HG03175 (cell line): ENCODE data around the gene STUM.

Source experiments
- ATAC-seq: cut with Tn5 transposase; IDR thresholded peaks from one replicate; pipeline ENCODE4 v1.9.1; 2021; ENCODE audit warnings: mild to moderate bottlenecking, moderate library complexity; ENCODE audit not compliant: unreplicated experiment

Gene STUM

DNA sequence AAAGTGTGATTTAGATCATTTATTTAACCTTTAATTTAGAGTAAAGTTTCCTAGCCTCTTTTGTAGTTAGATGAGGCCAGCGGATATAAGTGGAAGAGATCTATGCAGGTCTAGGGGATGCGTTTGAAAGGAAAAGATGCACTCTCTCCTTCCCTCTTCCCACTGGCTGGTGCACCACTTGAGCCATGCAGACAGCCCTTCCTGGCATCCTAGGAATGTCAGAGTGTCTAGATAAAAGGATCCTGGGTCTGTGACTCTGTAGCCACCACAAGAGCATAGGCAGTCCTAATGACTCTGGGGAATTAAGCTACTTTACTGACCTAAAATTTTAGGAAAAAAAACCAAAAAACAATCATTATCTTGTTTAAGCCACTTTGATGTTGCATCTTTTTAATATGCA lies 16.0 kb upstream of the STUM start:
- no peak for ATAC-seq

GRCh38 chr1:226533220-226533619 lies 15.3 kb upstream of the STUM start:
- no peak for ATAC-seq

DNA sequence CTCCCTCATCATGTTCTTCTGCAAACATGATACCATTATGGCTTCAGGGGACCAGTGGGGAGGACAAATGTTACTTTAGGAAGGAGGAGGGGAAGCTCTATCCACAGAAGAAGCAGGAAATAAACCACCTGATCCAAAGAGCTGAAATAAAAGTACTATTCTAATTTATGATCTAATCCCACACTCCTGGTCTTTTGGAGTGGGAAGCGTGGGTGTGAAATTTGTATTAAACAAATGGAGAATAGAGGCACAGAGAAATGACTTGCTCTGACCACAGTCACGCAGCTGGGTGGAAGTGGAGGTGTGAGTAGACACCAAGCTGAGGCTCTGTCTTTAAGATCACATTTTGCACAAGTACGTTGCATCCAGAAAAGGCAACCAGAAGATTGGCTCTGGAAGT lies 14.5 kb upstream of the STUM start:
- no peak for ATAC-seq

- no peak for ATAC-seq
Measured at GRCh38 chr1:226534645-226535044, 13.9 kb upstream of the STUM start.

DNA sequence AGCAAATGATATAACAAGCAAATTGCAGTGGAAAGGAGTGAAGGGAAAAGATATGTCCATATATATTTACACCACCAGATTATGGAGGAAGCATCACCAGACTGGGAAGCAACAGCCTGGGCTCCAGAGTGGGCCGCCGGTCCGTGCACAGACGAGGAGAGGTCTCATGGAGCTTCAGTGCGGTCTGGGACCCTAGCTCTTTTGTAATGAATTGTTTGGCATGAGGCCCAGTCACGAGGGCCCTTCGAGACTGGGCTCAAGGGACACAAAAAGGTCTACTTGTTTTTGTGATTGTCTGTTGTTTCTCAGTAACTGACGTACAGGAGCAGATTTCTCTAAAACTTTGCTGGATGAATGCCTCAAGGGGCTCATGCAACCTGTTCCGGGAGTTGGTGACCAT lies 12.9 kb upstream of the STUM start:
- no peak for ATAC-seq

DNA sequence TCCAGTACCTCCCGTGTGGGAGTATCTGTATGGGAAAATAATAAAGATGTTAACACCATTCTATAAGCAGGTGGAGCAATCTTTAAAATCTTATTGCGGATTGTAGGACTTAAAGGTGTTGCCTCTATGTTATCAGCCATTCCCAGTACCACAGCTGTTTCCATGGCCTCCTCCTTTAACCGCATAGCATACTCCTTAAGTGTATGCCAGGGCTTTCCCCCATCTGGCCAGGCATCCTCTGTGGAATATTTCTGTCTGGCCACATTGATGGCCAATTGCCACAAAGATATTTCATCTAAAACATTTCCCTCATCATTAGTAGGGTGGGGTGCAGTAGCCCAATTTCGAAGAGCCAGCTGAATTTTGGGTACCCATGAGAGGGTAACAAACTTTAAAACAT lies 7.3 kb upstream of the STUM start:
- no peak for ATAC-seq

GRCh38 chr1:226541631-226542622 lies 6.6 kb upstream of the STUM start:
- ATAC-seq = no peak

GRCh38 chr1:226542623-226543103 lies 5.9 kb upstream of the STUM start:
- ATAC-seq = no peak

GRCh38 chr1:226545836-226546596 lies 2.5 kb upstream of the STUM start:
- ATAC-seq = no peak

DNA sequence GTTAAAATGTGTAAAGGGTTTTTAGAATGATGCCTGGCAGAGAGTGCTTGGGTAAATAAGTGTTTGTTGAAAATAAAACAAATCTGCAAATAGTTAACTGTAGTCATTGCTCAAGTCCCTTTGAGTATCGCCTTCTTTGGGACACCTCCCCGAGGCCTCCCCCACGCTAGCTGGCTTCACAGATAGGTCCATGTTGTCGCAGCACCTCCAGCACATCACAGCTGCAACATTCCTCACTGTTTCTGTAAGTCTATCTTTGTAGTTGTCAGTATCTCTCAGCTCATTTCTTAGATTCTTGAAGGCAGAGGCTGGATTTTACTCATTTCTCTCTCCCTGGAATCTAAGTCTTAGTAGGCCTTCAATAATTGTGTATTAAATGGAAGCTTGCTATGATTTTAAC lies 1.6 kb upstream of the STUM start:
- no peak for ATAC-seq

DNA sequence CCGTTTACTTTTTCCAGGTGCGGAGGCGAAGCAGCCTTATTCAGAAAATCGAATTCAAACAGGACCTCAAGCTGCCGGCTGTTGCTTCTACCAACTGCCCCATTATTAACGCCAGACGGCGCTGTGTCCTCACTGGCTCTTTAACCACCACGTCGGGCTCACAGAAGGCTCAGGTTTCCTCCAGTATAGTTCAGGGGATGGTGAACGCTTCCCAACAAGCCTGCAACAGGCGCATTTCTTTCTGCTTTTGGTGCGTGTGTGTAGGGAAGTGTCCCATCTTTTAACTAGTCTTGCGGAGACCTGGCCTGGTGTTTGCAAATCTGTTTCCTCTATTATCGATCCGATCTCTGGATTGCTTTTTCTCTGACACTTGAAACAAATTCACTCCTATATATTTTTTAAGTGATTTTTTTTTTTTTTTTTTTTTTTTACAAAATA lies 791 bp upstream of the STUM start:
- peak; percentile 68 for ATAC-seq

DNA sequence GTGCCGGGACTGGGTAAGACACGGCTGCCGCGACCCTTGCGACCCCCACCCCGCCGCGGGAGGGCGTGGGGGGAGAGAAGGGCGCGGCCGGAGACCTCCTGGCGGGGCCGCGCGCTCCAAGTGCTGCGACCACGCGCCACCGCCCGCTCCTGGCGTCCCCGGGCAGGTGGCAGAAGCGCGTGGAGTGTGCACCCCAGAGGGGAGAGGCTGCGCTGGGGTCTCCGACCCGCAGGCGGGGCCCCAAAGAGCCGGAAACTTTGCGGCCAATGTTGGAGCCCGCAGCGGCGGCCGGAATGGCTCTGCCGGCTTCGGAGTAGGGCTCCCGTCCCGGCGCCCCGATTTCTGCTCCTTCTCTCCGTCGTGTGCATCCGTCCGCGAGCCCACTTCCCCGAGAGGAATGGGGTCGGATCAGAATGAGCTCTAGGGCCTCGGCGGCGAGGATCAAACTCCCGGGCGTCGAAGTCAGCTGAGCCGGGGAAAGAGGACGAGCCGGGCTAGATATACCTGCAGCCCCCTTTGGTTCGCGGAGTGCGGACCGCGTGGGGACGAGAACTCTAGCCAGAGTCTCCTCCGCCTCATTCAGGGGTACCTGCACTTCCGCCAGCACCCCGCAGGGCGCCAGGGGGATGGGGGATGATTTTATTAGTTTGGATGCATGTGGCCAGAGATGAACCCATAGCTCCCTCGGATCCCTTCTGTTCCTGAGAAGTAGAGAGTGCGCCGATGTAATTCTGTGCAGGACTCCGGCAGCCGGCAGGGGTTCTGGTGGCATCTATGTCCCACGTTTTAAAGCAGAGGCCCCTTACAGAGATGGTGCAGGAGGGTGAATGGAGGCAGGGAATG lies 751 bp downstream of the STUM start:
- no peak for ATAC-seq

GRCh38 chr1:226549937-226550671 lies 1.5 kb downstream of the STUM start:
- no peak for ATAC-seq

DNA sequence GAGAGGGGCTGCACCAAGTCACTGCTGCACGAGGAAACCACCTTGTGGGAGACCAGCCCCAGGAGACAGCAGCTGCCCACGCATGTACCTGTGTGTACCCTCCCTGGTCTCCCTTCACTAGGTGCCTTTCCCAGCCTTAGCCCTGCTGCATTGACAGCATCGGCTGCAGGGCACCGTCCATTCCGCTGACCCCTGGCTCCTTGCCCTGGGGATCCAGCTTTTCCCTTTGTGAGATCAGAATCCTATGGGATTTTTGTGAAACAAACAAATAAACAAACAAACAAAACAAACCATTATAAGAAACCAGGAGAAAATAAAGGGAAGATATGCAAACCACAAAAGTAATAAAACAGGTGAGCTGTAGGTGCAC lies 2.1 kb downstream of the STUM start:
- no peak for ATAC-seq

- ATAC-seq = no peak
Measured at GRCh38 chr1:226551299-226551698, 2.7 kb downstream of the STUM start.

- no peak for ATAC-seq
Measured at GRCh38 chr1:226552061-226552460, 3.5 kb downstream of the STUM start.

DNA sequence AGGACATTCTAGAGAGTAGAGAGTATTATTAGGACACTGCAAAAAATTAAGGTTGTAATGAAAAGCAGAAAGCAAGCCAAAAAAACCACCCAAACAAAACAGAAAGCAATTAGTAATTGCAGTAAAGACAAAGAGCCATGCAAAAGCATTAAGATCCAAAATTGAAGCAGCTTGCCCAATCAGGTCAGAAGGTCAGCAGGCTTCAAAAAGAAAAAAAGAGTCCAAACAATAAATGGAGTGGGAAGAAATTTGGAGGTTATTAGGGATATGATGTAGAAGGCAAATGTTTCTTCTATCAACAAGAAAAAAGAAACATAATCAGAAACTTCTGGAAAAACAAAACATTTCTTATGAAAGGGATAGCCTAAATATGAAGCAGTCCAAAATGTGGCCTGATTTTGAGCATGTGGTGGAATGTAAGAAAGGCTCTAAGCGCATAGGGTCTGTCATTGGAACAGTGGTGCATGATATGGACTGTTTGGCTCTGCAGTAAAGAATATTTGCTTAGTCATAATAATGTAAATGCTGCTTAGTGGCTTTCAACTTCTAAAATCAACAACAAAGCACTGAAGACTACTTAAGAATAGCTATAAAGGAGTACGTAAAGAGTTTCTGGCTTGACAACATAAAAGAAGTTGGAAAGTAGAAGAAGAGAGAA lies 4.8 kb downstream of the STUM start:
- no peak for ATAC-seq

DNA sequence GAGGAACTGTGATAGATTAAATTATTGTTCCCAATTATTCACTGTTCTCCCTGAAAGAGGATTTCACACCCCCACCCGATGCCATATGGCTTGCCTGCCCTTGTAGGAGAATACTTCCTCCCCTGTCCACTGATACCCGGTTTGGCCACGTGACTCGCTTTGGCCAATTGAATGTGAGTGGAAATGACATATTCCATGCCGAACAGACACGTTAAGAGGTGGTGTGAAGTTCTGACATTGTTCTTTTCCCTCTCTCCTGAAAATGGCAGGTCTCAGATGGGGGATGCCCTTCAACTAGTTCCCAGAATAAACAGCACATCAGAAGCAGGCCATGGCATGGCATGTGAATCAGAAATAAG lies 5.3 kb downstream of the STUM start:
- no peak for ATAC-seq

- no peak for ATAC-seq
Measured at GRCh38 chr1:226555092-226555491, 6.5 kb downstream of the STUM start.

DNA sequence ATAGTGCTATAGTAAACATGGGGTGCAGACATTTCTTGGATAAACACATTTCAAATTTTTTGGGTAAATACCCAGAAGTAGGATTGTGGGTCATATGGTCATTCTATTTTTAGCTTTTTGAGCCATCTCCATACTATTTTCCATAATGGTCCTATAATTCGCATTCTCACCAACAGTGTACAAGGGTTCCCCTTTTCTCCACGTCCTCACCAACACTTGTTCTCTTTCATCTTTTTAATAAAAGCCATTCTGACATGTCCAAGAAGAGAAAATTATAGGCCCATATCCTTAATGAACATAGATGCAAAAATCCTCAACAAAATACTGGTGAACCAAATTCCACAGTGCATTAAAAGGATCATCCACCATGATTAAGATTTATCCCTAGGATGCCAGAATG lies 8.9 kb downstream of the STUM start:
- ATAC-seq = no peak
